Left ventricle myocardium superior (tissue), 1 donor: ENCODE measurements around the gene CASKIN1. TPM values are rescaled to one million over a fixed set of nuclear protein-coding genes. Genes with fewer than 3 reads are reported as not detected.
A peak's percentile ranks its signal among the peaks of the same experiment; 100 is the strongest.

Experiments
- ATAC-seq: fragments of 200-7000 bp; cut with Tn5 transposase; one replicate; pipeline ENCODE4 v1.9.1; 2020; ENCODE audit warnings: mild to moderate bottlenecking, moderate library complexity
- DNase-seq: peaks from one replicate; pipeline ENCODE4 v3.0.0-alpha.2; 2020
- intact Hi-C: fragments of 100-400 bp; cut with micrococcal nuclease; formaldehyde crosslinking; loops from one replicate; pipeline ENCODE4 v1.11.0; 2022
- total RNA-seq: library from RNA; stranded (reverse); fragmentation: NEBNext Ultra II Directional; extraction: Animal tissue kit (Norgen Biotek cat#: 25700); gene quantifications from one replicate; pipeline ENCODE4 v1.2.1, GENCODE V29; 2021
- donor health status: DM: no; HTN: yes; CAD: no; lungs with severe emphysema.

Gene CASKIN1
- total RNA-seq, 1 donor from 2014 or later, result 9.2 TPM

- ATAC-seq, result no peak
Measured at GRCh38 chr16:2166263-2167067, 29.9 kb downstream of the CASKIN1 start.

GRCh38 chr16:2165861-2166260 lies 30.5 kb downstream of the CASKIN1 start:
- ATAC-seq, result no peak
- intact Hi-C loops, result no loop called here
- DNase-seq, result no peak

More at GRCh38 chr16:2166263-2167067, 29.9 kb downstream of the CASKIN1 start:
- intact Hi-C loops, result no loop called here
- DNase-seq, result no peak

- intact Hi-C loops, result no loop called here
- no peak for DNase-seq
- no peak for ATAC-seq
Measured at GRCh38 chr16:2163211-2163881, 33.1 kb downstream of the CASKIN1 start.

GRCh38 chr16:2162676-2163118 lies 33.7 kb downstream of the CASKIN1 start:
- DNase-seq (no peak), ATAC-seq (no peak)
- intact Hi-C loops, result no loop called here

GRCh38 chr16:2161911-2162310 lies 34.5 kb downstream of the CASKIN1 start:
- ATAC-seq (no peak), DNase-seq (no peak)
- intact Hi-C loops, result no loop called here

GRCh38 chr16:2160915-2161551 lies 35.4 kb downstream of the CASKIN1 start:
- intact Hi-C loops, result no loop called here
- peak; percentile 79 for DNase-seq
- peak; percentile 67 for ATAC-seq

GRCh38 chr16:2159175-2159838 lies 37.1 kb downstream of the CASKIN1 start:
- DNase-seq (peak; percentile 66), ATAC-seq (no peak)
- intact Hi-C loops, result no loop called here

- no peak for DNase-seq
- intact Hi-C loops, result no loop called here
- no peak for ATAC-seq
Measured at GRCh38 chr16:2158262-2158638, 38.2 kb downstream of the CASKIN1 start.

- DNase-seq (no peak), ATAC-seq (no peak)
- intact Hi-C loops, result no loop called here
Measured at GRCh38 chr16:2157480-2158261, 38.7 kb downstream of the CASKIN1 start.

GRCh38 chr16:2156849-2157224 lies 39.6 kb downstream of the CASKIN1 start:
- intact Hi-C loops, result no loop called here
- DNase-seq (no peak), ATAC-seq (no peak)

GRCh38 chr16:2155977-2156848 lies 40.2 kb downstream of the CASKIN1 start:
- intact Hi-C loops, result no loop called here
- ATAC-seq (no peak), DNase-seq (no peak)

GRCh38 chr16:2155091-2155950 lies 41.1 kb downstream of the CASKIN1 start, which contains the start of gene TRAF7:
Gene TRAF7, plus strand, starts transcription at chr16:2155782. Its CDS starts 8,139 bp downstream, at chr16:2163921.
- intact Hi-C loops, result no loop called here
- DNase-seq (peak; percentile 99), ATAC-seq (peak; percentile 92)

- DNase-seq (no peak), ATAC-seq (no peak)
- intact Hi-C loops, result no loop called here
Measured at GRCh38 chr16:2154533-2155090, 41.8 kb downstream of the CASKIN1 start.

GRCh38 chr16:2152695-2153506 lies 43.5 kb downstream of the CASKIN1 start:
- intact Hi-C loops, result no loop called here
- DNase-seq, result no peak

GRCh38 chr16:2151188-2152091 lies 45.0 kb downstream of the CASKIN1 start:
- ATAC-seq (no peak), DNase-seq (no peak)
- intact Hi-C loops, result no loop called here

More at GRCh38 chr16:2152695-2153506, 43.5 kb downstream of the CASKIN1 start:
- no peak for ATAC-seq
